HG02798 (cell line): Measurements from ENCODE around the gene TMX2.
"Not testable (repeated sequence)": the region's sequence is repeated elsewhere in the genome, so short reads cannot be mapped to it uniquely, and the experiment has no call there.

ENCODE experiments used
- ATAC-seq: cut with Tn5 transposase; IDR thresholded peaks from one replicate; pipeline ENCODE4 v1.9.1; 2021; ENCODE audit warnings: mild to moderate bottlenecking; ENCODE audit not compliant: unreplicated experiment, poor library complexity

TMX2 gene

GRCh38 chr11:57711414-57712255 lies 758 bp upstream of the TMX2 start, which contains the start of gene MED19:
Gene MED19, minus strand, starts transcription at chr11:57712215. Its CDS starts 36 bp downstream, at chr11:57712179.
- ATAC-seq: peak; percentile 48

GRCh38 chr11:57713835-57714234 lies 1.4 kb downstream of the TMX2 start:
- ATAC-seq: no peak

GRCh38 chr11:57716726-57717125 lies 4.3 kb downstream of the TMX2 start:
- ATAC-seq: not testable (repeated sequence)

- ATAC-seq: no peak
These were observed 14.8 kb downstream of the TMX2 start for GRCh38 chr11:57727185-57727584.

- ATAC-seq: no peak
These were observed 16.4 kb downstream of the TMX2 start for GRCh38 chr11:57728829-57729228.

GRCh38 chr11:57729479-57729878 lies 17.1 kb downstream of the TMX2 start:
- ATAC-seq: no peak

GRCh38 chr11:57732661-57733060 lies 20.3 kb downstream of the TMX2 start:
- no peak for ATAC-seq

GRCh38 chr11:57735619-57736298 lies 23.4 kb downstream of the TMX2 start:
- peak; percentile 64 for ATAC-seq

- peak; percentile 91 for ATAC-seq
These were observed 29.0 kb downstream of the TMX2 start, which contains the start of gene SELENOH for GRCh38 chr11:57741132-57742086. Gene SELENOH, plus strand, starts transcription at chr11:57741491. Its CDS starts 105 bp downstream, at chr11:57741596.

- no peak for ATAC-seq
These were observed 29.7 kb downstream of the TMX2 start for GRCh38 chr11:57742087-57742452.

- ATAC-seq: no peak
These were observed 32.0 kb downstream of the TMX2 start for GRCh38 chr11:57744357-57744756.

- ATAC-seq: no peak
These were observed 32.8 kb downstream of the TMX2 start for GRCh38 chr11:57745206-57745605.

GRCh38 chr11:57746920-57747319 lies 34.5 kb downstream of the TMX2 start:
- ATAC-seq: no peak

- ATAC-seq: no peak
These were observed 38.8 kb downstream of the TMX2 start for GRCh38 chr11:57751176-57751575.

GRCh38 chr11:57751676-57752253 lies 39.4 kb downstream of the TMX2 start, which contains the start of gene BTBD18:
Gene BTBD18, minus strand, starts transcription at chr11:57751819. Its CDS starts 631 bp downstream, at chr11:57751188.
- peak; percentile 46 for ATAC-seq

- ATAC-seq: no peak
These were observed 40.6 kb downstream of the TMX2 start for GRCh38 chr11:57752954-57753353.

GRCh38 chr11:57758174-57758573 lies 45.8 kb downstream of the TMX2 start:
- no peak for ATAC-seq

GRCh38 chr11:57761301-57762234 lies 49.2 kb downstream of the TMX2 start, which contains the start of gene CTNND1:
Gene CTNND1, plus strand, starts transcription at chr11:57761802. Its CDS starts 29,677 bp downstream, at chr11:57791479.
- peak; percentile 89 for ATAC-seq
